DMS153 treated with DMSO at 0.1 percent for 48 hours (cell line): ENCODE results near the gene DVL2.

Source experiments
- DNase-seq: peaks from one replicate; lab custom pipeline; 2025; ENCODE audit not compliant: unreplicated experiment; lab: John Stamatoyannopoulos, UW

DVL2 gene

DNA sequence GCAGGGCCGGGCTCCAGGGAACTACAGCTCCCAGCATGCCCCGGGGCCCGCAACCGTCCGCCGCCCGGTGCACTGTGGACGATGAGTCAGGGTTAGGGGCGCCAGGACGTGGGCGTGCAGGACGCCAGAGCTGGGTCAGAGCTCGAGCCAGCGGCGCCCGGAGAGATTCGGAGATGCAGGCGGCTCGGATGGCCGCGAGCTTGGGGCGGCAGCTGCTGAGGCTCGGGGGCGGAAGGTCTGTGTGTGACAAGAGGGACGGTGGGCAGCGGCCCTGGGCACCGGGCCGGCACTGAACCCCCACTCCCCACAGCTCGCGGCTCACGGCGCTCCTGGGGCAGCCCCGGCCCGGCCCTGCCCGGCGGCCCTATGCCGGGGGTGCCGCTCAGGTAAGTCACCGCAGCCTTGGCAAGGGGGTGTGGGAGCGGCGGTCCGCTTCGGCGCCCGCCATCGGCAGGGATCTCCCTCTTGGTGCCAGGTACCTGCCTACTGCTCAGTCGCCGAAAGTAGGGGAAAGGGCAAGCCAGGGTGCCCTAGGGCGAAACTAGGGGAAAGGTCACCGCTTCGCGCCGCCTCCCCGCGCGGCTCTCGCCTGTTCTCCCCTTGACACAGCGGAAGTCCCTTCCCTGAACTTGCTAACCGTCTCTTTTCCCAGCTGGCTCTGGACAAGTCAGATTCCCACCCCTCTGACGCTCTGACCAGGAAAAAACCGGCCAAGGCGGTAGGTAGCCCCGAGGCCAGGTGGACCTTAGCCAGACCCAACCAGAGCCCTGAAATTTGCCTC lies 14.3 kb downstream of the DVL2 start, which contains the start of the genes ACADVL and DLG4:
ACADVL (plus strand) TSS at position 127 of the 781 bp plus-strand sequence; CDS start at position 174, 47 bp downstream.
DLG4 (minus strand) TSS at position 25 of the 781 bp plus-strand sequence.
- DNase-seq = peak; percentile 10

DNA sequence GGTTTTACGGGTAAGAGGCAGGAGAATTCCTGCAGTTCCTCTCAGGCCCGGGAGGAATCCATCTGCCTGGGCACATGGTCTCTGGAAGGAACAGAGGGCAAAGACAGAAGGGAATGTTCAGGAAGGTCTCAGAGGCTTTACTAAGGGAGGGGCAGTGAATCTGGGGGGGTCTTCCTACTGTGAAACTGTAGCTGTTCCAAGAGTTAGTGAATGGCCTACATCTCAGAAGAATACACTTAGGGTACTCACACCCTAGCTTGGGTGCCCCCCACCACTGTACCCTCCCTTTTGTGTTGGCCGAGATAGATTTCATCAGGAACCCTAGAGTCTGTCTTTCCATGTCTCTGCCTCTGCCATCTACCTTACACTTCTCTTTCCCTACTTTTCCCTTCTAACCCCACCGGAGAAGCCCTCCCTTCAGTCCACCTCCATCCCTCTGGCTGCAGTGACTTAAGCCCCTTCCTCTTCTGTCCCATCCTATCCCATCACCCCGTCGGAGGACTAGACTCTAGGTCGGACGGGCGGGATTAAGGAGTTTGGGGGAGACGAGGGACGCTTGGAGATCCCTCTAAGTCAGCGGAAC lies 15.0 kb downstream of the DVL2 start:
- no peak for DNase-seq

DNA sequence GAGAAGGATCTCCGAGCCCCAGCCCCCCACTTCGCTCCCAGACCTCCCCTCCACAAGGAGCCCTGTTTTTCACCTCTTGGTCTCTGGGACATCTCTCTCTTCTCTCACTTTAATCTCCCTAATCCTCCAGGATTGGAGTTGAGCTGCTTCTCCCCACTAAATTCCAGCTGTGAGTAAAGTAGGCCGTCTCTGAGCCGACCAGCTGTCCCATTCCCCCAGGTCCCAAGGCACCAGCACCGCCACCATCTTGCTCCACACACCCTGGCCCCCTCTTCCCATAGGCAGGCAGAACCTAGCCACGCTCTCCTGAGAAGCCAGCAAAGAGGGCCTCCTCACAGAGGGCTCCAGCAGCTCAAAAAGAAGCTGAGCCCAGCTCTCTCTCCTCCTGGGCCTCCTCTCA lies 15.6 kb downstream of the DVL2 start:
- no peak for DNase-seq

DNA sequence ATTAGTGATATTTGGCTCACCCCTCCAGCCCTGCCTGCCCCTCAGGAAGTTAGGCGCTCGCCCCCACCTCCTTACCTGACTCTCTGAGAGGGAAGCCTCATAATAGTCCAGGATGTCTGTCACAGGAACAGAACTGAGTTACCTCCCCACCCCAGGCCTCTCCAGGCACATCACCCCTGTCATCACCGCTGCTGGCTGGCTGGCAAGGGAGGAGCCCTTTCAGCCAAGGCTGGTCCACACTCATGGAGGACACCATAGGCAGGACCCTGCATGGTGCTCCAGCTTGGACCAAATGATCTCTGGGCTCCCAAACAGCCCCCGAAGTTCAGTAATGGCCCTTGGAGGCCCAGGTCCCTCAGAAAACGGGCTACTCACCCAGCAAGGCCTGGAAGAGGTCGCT lies 16.2 kb downstream of the DVL2 start:
- DNase-seq = no peak

DNA sequence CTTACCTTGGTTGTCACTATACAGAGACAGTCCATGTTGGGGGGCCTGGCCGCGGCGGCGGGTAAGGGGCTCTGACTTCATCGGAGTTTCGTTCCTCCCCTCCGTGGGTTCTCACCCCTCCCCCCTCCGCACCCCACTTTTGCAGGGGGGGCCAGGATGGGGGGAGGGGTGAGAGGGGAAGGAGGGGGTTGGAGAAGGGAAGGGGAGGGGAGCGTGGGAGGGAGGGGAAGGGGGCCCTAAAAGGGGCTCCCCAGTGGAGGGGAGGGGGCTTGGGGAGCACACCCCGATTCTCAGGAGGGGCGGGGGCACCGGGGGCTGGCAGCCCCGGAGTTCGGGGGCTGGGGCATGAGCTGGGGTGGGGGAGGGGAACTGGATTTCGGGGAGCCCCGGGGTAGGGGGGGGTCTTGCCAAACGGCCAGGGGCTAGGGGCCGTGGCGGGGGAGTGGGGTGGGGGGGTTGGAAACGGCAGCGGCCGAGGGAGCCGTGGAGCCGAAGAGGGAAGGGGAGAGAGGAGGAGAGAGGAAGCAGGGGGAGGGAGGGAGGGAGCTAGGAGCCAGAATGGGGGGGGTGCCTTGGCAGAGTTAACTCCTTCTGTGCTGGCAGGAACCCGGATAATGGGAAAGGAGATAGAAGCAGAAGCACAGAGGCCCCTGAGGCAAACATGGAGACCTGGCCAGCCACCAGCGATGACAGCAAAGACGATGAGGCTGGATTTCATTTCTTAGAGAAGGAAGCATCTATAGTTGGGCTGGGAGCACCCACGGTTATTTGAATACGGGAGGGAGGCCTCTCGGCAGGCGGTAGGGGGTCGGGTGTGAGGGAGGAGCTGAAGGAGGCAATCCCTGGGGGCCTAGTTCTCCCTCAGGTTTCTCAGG lies 17.0 kb downstream of the DVL2 start:
- no peak for DNase-seq

DNA sequence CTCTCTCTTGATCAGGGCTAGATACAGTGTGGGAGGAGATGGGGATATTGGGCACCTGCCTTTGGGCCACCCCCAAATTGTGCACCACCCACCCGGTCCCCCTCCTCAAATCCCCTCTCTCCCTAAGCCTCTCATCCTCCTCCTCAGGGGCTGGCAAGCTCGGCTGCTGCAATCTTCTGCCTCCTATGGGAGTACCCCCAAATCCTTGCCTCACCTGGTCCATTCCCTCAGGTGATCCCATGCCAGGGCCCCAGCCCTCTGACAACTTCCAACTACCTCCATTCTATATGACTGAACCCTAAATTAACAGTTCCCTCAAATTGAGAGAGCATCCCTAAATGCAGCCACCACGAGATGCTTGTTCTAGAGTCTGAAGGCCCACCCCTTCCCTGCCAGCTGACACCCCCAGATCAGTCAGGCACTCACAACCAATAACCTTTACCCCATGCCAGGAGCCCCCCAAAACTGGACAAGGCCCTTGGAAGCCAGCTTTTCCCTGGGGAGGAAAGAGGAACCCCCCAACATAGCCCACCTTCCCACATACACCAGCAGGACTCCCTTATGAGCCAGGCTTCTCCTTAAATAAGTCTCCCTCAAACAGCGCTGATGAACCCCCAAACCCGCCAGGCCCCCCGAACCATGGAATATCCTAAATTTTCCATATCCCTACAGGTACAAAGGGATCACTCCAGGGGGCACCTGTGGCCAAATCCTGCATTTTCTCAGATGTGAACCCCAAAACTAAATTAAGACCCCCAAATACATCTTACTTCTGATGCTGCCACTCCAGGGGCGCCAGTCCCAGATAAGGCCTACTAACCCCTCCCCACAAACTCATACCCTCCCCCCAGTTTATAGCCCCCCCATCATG lies 17.8 kb downstream of the DVL2 start:
- DNase-seq = no peak

DNA sequence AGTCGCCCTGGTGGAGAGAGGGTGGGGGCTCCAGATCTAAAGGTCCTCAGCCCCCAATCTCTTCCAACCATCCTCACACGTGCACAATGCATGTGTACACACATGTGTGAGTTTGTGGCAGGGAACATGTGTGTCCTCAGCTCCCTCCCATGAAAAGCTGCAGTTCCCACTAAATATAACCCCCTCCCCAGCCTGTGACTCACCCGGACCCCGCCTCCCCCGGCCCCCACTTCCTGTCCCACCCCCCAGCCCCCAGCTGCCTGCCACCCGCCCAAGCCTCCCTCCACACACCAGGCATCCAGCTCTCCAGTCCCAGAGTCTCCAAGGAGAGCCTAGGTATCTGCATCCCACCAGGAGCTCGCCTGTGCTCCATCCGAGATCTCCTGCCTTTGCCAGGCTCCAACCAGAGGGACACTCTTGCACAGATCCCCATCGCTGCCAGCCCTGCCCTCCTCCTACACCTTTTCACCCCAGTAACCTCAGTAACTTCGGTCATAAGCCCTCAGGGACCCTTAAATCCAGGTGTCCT lies 18.6 kb downstream of the DVL2 start:
- DNase-seq = no peak

DNA sequence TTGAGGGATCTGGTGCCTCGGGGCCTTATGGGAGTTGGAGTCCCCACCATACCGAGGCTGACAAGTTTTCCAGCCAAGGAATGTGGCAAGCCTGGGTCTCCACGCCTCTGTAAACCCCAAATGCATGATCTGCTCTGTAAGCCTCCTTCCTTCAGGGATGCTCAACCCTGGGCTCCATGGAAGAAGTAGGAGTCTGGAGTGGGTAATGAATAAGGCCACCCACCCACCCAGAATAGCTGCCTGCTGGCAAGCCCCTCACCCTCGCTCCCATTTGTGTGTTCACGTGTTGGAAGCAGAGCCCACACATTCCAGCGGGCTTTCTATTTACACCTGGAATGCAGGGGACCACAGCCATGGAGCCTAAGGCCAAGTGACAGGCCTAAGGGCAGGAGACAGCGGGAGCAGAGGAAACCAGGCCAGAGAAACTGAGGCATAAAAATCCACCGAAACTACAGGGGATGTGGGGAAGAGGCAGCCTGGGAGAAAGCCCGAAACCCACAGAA lies 19.1 kb downstream of the DVL2 start:
- no peak for DNase-seq

DNA sequence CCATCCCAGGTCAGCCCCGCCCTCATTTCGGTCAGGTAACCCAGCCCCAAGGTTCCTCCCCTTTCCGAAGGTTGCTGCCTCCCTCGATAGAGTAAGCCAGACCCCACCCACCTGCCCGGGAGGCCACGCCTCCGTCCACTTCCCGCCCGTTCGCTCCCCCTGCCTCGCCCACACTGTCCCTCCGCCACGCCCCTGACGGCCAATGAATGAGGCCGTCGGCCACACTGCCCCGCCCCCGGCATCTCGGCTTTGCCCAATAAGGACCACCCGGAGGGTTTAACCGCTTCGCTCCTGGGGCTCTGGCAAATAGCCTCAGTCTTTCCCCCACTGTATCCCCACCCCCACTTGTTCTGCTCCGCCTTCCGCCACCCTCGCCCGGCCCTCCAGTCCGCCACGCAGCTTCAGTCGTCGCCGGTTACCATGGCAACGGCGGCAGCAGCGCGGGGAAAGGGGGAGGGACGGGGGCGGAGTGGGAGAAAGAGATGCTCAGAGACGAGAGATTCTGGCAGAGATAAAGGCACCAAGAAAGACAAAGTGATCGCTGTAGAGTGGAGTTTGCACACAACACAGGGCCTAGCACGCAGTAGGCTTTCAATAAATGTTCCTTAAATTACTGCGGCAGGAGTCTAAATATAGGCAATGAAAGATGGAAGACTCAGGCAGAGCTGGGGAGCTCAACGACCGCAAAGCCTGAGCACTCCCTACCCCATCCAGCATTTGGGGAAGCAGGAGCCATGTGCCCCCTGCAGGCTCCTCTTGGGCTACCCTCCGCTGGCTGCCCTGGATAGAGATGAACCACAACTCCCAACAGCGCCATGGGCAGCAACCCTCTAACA lies 19.8 kb downstream of the DVL2 start:
- DNase-seq = peak; percentile 84

DNA sequence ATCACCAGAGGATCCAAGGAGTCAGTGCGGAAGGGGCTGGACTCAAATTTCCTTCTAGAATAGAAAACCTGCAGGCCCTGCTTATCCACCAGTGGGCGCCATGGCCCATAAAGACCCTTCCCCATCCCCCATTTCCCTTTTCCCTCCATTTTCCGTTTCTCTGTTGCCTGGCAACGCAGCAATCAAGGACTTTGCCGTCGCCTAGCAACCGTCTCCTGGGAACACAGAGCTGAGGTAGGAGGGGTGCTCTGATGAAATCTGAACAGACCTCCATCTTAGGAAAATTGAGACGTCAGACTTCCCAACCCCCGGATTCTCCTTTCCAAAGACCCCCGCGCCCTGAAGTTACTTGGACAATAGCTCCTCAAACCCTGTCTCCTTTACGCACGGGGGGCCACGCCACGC lies 20.4 kb downstream of the DVL2 start:
- DNase-seq = peak; percentile 84

DNA sequence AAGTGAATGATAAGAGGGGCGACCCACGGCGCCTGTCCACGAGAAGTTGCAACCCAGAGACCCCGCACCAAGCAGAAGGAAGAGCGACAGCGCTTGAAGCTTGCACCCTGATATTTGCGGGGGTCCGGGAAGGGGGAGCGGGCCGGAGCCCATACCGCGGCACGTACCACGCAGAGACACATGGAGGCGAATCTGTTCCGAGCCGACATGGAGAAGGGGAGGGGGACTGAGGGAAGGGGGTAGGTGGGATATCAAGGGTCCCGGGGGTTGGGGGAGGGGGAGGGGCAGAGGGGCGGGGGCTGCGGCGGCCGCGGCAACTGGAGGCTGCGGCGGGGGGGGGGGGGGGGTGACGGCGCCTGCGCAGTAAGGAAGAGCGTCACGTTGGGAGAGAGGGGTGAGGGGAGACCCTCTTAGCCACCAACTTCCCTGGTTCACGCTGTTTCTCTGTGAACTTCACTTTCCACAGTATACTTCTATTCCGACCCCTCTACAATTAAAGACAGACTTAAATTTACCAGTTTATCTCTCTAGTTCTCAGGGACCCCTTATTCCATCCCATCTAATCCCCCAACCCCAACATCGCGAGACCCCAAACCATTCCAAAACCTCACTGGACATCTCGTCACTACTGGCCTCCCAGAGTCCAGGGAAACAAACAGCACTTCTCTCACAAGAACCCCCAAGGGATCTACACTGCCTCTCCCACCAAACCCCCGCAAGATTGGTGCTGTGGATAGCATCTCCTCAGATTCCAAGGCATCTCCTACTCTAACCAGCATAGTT lies 22.6 kb downstream of the DVL2 start:
- DNase-seq = no peak

DNA sequence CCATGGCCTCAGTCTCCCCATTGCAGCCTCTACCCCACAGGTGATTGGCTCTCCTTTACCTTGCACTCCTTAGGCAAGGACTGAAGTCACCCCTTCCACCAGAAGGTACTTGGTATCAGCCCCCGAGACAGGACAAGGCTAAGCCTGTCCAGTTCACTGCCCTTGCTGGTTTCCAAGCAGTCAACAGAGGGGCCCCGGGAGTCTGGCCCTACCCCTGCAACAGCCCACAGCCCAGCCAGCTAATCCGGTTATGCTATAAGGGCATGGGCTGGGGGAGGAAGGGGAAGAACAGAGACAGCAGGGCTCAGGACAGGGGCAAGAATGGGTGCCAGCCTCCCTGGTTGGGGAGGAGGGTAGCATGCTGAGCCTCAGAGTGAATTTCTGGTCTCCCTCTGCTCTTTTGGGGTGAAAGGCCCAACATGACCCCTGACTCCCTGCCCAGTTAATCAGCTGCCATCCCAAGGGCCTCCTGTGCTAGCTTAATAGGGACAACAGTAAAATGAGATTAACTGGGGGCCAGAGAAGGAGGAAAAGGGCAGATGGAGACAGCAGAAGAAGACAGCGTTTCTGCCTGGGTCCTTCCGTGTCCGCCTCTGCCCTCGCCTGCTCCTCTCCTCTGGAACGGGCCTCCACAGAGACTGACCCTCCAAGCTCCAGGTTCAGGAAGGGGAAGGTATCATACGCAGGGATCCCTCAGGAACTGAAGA lies 25.4 kb downstream of the DVL2 start:
- DNase-seq = no peak

DNA sequence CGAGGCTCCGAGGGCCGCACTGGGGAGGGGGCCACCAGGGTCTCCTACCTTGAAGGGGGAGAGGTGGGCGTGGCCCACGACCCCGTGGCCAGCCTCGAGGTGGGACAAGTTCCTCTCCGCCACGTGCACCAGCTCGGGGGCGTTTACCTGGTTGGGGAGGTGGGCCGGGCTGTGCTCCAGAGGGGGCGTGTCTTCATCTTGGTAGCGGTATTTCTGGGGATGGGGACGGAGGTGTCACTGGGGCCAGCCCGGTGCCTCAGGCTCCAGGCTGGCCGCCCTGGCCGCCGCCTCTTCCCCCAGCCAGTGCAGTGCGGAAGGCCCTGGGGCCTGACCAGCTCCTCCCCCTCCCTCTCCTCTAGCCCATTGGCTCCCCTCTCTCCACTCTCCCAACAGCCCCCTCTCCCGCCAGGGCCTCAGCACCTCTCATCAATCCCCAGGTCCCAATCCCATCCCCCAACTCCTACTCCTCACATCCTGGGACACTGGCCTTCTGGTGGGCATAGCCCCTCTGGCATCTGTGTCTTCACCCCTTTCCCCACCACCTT lies 26.2 kb downstream of the DVL2 start:
- no peak for DNase-seq

DNA sequence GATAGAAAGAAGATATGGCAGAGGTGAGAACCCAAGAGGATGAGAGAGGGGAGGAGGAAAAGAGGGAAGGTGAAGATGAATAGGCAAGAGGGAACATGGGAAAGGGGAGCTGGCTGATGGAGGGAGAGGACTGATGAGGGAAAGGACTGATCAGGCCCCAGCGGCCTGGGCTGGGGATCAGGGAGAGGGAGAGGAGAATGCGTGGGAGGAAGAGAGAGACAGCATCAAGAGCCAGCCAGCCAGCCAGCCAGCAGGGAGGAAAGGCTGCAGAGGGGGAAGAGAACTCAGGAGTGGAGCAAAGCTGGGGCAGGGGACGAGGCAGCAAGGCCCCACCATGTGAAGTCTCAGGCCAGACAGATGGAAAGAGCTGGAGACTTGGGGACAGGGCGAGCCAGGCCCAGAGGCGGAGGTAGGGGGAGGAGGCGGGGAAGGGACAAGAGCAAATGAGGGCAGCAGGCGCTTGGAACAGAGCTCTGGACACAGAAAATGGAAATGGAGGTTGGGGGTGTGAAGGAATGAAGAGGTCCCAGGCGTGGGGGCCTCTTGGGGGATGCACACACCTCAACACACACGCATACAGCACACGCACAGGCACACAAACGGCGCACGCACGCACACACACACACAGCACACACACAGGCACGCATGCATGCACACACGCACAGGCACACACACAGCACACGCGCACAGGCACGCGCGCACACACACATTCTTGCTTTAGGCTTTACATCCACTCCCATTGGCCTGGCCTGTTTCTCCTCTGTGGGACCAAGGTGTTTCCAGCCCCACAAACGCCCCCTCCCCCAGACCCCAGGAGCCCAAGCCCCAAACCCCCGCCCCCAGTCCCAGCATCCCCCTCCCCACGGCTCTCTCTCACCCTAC lies 27.0 kb downstream of the DVL2 start:
- no peak for DNase-seq

DNA sequence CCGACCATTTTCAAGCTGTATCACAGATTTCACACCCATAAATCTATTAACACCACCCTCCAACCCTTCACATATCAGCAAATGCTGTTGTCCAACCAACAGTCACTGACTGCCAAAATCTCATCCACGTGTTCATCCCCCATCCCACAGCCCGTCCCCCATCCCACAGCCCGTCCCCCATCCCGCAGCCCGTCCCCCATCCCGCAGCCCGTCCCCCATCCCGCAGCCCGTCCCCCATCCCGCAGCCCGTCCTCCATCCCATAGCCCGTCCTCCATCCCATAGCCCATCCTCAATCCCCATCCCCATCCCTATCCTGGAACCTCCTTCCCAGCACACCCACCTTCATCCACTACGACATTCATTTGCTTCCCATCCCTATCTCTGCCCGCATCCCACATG lies 28.8 kb downstream of the DVL2 start:
- DNase-seq = no peak

DNA sequence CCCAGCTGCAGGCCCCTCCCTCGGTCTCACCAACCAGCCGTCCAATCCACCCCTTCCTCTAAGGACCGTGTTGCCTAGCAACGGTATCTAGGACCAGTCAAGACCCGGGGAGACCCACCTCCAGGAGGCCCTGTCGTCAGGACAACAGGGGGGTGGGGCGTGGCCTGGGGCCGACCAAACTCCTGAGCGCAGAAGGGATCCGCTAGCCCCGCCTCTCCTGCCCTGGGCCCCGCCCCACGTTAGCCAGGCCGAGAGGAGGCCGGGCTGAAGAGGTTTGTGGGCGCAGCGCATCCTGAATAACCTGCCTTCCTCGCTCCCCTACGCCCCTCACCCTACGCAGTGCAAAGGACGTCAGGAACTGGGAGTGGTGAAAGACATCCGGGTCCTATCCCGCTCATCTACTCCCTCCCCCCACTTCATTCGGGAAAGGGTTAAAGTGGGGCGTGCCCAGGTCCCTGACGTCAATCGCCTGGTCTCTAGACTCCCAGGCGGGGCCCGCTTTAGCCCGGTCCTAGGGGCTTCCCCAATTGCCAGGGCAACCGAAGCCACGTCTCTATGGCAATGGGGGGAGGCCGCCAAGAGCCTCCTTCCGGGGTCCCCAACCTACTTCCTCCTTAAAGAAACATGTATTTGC lies 29.4 kb downstream of the DVL2 start:
- peak; percentile 20 for DNase-seq
